GM21390 (cell line): ENCODE measurements around the gene MAN1C1.
A peak's percentile ranks its signal among the peaks of the same experiment; 100 is the strongest.

ENCODE experiments used
- ATAC-seq: cut with Tn5 transposase; IDR thresholded peaks from one replicate; pipeline ENCODE4 v1.9.1; 2021; ENCODE audit not compliant: unreplicated experiment

Gene MAN1C1

DNA sequence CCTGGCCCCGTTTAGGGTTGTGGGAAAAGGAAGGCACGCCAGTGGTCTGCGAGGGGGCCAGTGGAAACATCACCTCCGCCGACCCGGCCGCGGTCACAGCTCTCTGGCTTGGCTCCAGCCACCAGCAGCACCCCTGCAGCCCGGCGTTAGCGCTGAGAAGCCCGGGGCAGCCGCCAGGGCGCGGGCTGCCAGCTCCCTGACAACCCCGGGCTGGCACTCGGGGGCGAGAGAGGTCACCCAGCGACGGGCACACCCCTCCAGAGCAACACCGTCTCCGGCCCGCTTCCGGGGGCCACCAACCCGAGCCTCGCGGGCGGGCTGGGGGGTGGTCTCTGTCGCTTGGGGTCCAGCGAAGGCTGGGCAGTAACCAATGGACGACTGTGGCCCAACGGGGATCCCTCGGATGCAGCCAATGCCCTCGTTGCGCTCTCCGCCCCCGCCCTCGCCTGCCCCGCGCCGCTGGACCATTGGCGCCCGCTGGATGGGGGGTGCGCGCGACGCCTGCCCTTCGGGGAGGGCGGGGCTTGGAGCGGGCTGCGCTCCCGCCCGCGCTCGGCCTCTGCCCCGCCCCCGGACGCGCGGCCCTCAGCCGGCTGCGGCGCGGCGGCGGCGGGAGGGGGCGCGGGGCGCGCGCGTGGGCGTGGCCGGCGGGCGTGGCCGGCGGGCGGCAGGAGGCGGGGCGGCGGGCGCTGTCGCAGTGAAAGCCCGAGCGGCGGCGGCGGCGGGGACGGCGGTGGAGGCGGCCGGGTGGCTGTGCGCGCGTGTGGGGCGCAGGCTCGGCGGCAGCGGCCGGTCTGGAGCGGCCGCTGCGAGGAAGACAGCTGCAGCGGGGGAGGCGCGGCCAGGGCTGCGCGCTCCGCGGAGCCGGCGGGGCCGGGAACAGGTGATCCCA lies at the start of gene MAN1C1:
TSS of gene MAN1C1 (plus strand) at position 697 of the 892 bp plus-strand sequence. CDS start 1,007 bp downstream, outside the sequence.
- peak; percentile 59 for ATAC-seq

DNA sequence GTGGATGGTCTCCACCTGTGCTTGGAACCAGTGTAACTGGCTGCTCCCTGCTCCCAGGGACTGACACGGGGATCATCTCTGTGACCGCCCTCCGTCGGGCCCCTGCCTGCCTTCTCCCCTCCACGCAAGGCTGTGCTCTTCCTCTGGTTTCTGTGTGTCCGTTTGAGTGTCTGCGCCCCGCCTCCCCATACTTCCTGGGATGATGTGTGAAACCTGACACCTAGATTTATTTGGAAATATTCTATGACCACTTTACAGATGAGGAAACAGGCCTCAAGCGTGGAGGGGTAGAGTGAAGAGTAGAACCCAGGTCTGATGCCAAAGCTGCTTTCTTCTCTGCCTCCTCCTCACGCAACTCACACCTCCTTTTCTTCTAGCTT lies 48.9 kb upstream of the MAN1C1 start:
- no peak for ATAC-seq

DNA sequence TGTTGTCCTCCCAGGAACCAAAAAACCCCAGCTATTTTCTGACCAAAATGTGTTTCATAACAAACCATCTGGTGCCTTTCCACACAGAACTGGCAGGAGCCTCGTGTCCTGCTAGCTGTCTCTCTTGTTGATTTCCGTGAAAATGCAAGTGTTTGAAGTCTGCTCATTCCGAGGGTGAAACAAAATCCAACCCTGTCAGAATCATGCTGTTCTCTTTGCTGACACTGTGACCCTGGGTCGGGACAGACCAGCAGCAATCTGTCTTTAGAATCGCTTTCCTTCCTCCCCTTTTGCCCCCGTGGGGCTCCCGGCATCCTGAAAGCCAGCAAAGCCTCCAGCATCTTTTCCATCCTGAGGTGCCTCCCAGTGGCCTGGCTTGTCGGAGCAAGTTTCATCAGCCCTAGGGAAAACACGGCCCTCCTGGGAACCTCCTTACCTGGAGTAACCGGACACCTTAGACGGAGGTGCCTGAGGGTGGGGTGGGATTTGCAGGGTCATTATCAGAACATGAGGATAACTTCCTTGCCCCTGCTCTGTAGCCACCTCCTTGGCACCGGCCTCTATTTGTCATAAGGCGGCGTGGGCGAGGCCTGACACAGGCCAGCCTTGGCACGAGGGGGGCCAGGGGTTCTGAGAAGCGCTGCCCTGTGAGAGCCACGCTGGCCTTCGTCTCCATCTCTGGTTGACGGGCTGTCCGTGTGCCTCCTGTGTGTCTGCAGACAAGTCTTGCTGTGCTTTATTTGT lies 48.3 kb upstream of the MAN1C1 start:
- no peak for ATAC-seq

DNA sequence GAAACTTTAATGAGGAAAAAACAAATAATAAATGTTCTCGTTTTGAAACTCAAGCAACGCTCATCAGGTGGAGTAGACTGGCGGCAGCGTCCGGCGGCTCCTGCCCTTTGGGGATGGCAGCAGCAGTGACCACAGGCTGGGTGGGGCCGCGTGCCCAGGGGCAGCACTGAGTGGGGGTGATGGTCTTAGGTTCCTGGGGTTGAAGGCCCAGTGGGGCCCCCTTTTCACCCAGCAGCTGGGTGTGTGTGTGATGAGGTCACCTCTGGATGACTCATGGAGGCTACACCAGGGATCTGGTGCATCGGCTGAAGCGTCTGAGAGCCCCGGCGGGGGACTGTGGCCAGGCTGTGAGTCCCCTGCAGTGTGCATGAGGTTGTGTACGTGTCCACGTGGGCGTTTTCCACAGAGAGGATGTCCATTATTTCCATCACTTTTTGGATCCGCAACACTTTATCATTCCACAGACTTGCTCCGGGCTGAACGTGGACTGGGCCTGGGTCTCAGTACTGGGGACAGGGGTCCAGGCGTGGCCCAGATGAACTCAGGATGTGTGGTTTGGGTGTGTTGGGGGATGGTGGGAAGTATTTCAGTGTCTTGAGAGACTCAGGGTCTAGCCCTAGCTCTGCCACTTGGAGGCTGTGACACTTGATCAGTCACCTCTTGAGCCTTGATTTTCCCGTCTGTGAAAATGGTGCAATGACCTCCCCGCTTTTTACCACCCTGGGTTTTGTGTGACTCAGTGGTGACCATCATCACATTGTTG lies 47.6 kb upstream of the MAN1C1 start:
- no peak for ATAC-seq

DNA sequence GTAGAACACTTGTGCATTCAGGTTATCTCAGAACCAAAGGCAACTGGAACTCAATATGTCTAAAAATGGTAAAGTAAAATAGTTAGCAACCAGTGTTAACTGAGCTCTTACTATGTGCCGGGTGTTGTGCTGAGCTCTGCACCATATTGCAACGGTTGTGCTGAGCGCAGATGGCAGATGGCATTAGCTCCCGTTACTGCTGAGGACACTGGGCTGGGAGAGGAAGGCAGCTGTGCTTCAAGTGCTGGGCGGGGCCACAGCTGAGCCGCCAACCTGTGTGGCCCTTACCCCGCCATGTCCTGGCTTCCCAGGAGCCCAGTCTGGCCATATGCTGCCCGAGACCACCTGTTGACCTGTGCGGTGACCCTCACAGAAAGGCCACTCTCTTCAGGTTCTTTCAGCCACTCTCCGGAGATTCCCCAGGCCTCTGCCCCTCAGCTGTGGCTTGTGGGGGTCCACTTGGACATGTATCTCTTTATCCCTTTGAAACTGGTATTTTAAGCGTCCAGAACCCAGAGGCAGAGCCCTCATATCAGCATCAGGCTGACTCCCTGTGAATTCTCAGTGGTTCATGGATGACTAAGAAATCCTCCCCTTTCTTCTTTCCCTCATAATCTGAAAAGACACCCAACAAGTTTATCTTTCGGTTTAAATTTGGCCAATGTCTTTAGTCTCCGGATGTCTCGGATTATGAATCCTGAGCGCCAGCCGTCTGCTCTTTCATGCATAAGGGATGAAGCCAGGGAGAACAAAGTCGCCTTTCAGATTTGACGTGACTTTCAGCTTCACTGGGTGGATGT lies 46.8 kb upstream of the MAN1C1 start:
- no peak for ATAC-seq

DNA sequence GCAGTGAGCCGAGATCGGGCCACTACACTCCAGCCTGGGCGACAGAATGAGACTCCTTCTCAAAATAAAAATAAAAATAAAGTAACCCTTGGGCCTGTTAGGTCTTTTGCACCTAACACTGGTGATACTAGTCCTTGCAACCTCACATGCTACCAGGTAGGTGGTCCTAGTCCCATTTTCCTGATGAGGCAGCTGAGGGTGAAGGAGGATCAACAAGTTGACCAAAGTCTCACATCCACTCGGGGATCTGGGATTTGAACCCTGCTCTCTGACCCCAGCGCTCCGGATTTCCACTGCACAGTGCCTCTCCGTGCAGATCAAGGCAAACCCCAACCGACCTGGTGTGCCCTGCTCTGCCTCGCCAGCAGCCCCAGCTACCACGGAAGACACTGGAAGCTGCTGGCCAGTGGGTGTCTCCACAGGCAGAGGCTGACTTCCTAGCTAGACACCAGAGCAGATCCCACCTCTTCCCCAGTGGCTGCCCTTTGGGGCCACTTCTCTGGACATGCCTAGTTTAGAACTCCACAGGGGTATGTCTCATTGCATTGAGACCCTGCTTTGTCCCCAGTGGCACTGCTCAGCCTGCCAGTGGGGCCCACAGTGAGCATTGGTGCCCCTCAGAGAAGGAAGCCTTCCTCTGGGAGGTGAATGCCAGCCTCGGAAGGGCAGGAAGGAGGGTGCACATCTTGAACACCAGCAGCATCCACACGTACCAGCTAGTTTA lies 45.6 kb upstream of the MAN1C1 start:
- ATAC-seq: no peak

DNA sequence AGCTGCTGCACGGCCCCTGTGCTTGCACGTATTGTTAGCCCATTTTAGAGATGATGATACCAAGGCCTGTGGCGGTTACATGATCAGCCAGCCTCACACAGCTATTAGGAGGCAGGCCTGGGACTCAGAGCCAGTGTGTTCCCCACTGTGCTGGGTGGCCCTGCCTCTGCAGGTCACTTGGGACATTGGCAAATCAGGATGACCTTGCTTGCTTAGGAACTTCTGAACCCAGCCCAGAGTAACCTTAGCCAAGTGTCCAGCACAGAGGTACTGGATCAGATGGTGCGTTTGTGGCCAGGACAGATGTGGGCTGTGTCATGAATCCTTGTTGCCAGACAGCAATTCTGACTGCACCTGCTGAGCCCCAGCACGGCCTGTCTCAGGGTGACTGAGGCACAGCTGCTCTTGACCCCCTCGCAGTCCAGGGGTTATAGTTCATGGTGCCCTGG lies 45.0 kb upstream of the MAN1C1 start:
- ATAC-seq: no peak

DNA sequence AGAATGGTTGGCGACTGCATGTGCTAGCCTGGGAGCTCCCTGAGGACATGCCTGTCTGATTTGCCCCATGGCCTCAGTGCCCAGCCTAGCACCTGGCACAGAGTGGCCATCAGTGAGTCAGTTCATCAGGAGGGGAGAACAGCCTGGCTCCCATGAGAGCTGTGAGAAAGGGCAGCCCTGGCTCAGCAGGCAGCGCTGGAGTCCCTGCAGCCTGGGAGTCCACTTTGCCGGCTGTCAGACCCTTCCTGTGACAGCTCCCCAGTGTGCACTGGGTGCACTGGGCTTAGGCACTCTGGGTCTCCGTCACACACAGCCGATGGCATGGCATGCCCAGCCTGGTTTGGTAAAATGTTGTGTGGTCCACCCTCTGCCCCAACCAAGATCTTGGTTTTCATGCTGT lies 44.5 kb upstream of the MAN1C1 start:
- ATAC-seq: no peak

DNA sequence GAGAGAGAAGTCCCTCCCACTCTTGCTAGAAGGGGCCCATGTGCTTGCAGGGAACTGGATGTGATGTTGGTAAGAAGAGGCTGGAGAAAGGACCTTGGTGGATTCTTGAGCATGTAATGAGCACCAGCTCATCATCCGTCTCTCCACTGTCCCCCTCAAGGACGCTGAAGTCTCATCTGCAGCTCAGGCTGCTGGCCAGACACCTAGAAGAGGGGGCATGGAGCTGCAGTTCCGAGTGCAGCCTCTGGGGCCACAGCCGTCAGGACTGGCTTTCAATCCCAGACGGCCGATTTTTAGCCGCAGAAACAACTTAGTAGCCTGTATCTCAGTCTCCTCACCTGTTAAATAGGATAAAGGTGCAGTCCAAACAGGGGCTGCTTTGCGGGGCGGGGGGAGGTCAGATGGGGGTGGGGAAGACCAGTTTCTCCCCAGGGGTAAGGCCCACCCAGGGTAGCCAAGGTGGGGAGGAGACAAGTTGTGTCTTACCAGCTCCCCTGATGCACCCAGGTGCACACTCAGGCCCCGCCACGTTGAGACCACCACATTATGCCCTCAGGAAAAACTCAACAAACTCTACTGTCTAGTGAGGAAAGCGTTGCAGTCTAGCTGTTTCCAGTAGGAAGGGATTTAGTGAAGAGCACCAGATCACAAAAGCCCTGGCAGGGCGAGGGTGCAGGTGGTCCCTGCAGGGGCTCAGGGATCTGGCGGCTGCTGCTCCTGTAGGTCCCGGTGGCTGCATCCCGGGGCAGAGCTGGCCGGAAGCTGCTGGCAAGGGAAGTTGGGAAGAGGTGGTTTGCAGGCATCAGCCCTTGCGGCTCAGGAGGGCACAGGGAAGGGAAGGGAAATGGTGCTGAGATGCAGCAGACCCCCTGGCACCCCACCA lies 43.6 kb upstream of the MAN1C1 start:
- ATAC-seq: no peak

DNA sequence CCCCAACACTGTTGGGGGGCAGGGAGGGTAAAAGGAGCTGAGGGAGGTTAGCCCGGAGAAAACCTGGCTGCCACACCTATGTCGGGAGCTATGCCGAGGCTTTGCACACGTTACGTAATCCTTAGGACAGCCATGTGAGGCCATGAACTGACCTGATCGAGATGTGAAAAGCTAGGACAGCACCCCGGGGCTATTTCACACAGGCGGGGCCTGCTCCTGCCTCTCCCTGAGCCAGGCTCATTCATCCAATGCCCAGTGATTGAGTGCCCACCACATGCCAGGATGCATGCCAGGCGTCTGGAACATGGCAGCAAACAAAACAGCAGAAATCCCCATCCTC lies 43.0 kb upstream of the MAN1C1 start:
- ATAC-seq: no peak

DNA sequence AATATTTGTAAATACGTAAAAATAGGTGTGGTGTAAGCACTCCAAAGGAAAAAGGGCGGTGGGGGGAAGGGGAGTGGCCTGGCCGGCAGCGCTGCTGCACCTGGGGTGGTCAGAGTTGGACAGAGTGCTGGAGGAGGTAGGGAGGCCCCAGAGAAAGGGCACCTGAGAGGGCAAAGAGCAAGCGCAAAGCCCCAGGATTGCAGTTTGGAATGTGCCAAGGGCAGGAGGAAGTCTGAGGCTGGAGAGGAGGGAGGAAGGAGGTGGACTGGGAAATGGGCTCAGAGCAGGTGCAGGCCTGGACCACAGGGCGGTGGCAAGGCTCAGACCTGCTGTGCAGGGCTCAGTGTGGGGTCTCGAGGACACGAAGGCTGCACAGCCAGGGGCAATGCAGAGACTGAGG lies 42.6 kb upstream of the MAN1C1 start:
- ATAC-seq: no peak

DNA sequence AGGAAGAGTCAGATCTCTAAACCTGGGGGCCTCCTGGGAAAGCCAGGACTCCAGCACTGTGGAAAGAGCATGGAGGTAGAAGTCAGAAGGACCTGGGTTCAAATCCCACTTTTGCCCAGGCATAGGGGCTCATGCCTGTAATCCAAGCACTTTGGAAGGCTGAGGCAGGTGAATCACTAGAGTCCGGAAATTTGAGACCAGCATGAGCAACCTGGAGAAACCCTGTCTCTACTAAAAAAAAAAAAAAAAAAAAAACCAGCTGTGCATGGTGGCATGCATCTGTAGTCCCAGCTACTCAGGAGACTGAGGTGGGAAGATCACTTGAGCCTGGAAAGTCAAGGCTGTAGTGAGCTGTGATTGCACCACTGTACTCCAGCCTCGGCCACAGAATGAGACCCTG lies 41.4 kb upstream of the MAN1C1 start:
- no peak for ATAC-seq

DNA sequence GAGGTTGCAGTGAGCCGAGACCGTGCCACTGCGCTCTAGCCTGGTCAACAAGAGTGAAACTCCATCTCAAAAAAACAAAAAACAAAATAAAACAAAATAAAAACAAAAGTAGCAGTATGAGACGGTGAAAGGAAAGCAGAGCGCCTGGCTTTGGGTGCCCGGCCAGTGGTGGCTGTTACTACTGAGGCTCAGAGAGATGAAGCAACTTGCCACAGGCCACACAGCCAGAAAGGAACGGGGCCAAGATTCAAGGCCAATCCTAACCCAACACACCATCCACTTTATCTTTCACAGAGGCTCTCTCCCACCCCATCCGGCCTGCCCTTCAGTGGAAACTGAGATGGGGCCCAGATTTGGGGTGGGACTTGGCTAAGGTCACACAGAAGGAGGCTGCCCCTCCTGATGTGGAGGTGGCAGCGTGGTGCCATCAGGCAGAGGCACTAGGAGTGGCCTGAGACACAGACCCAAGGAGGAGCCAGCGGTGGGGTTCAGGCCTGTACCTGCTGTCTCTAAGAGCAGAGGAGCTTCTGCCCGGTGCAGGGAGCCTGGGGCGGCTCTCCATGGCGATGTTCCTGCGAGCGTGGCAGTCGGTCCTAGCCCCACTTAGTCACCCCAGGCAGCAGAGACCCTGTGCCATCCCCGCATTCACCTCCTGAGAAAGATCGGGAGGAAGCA lies 40.0 kb upstream of the MAN1C1 start:
- ATAC-seq: no peak

DNA sequence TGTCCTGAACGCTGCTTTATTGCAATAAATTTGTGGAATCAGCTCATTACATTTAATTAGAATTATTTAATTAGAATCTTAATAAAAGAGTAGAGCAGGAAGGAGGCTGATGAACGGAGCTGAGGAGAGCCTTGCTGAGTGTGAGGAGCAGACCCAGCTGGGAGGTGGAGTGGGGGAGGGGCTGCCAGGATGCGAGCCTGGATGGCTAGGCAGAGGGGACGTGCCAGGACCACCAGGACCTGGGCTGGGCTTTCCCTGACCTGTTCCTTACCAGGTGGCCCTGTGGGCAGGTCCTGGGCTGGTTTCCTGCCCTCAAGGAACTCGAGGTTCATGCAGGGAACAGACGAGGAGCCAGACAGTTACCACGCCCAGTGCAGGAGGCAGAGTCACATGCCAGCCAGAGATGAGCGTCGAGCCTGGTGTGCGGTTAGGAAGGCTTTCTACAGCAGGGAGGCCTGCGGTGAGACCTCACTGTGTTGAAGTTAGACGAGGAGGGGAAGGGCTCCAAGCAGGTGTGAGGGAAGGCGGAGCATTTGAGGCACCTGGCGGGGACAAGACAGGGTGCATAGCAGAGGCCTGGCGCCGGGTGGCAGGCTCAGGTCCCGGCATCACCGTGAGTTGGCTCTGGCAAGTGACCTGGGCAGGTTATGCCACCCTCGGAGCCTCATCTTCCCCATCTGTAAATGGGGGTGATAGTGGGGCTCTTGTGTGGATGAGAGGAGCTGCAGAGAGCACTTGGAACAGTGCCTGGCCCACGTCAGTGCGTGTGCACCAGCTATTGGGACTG lies 39.3 kb upstream of the MAN1C1 start:
- ATAC-seq: no peak

DNA sequence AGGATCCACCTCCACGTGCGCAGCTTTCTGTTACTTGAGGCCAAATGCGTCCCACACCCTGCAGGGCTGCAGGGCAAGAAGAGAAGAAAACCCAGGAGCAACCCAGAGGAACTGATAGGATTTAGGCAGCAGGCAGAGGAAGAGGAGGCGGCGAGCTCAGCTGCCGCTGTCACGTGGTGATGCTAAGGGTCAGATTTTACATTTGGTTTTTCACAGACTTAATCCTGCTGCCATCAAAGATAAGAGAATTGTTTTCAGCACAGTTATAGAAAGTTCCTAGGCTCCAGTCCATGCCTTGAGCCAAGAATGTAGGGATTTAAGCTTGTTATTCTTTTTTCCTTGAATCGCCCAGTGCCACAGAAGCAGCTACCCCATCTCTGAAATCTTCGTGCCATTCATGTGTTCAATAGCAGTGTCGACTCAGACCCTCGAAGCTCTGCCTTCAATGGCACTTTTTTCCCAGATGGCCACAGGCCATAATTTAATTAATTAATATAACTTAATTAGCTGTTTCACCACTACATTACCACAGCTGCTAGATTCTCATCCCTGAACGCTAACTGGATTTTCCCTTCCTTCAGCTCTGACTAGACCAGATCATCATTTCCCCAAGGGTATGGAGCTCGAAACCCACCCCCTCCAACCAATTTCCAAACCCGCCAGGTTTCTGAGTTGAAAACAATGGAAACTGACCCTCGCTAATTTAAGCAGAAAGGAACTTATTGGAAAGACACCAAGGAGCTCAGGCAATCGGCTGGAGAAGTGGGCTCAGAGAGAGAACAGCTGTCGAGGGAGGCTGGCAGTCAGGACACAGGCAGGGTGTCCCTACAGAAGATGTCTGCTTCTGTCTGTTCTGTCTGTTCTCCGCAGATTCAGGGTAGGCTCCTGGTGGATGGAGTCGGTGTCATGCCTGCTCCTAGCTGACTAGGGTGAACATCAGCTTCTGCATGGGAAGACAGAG lies 37.0 kb upstream of the MAN1C1 start:
- no peak for ATAC-seq

DNA sequence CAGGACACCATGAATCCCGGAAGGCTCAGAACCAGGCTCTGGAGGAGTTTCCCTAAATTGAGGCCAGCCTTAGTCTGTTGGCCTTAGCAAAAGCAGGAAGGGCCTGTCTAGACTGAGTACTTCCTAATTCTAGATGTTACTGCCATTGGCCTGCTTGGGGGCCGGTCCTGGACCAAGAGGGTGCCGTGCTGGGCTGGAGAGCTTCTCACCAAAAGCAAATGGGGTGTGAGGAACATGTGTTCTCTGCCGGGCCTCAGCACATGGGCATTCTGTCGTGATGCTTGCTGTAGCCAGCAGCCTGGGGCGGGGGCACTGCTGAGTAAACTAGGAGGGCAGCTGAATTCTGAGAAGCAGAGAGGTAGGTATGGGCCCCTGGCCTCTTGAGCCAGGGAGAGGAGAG lies 35.7 kb upstream of the MAN1C1 start:
- ATAC-seq: no peak

DNA sequence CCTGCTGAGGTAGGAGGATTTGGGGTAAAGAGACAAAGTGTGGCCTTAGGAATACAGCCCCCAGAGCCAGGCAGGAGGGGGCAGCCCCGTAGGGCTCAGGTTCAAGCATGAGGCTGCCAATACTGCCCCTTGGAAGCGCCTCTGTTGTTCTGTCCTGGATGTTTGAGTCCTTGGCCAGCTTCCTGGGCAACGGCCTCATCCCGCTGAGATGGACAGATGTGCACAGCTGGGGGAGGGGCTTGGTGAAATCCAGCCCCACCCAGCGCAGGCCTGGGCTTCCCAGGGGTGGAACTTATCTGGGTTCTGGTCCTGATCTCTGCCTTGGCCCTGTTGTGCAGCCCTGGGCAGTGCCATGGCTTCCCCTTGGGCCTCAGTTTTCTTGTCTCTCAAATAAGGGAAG lies 34.8 kb upstream of the MAN1C1 start:
- ATAC-seq: no peak
